SU-DHL-6 (cell line): ENCODE data around the gene NKAPL.

Source experiments
- H2AFZ ChIP-seq: fragments of 200-600 bp; sonication (generic); 2 replicates; pipeline ENCODE4 v1.6.1; 2014; ENCODE audit warnings: low read depth, mild to moderate bottlenecking, moderate library complexity, mixed read lengths, antibody characterized with exemption, low read length; ENCODE audit not compliant: severe bottlenecking
- H3F3A ChIP-seq: fragments of 200-600 bp; shearing (Covaris generic); 2 replicates; pipeline ENCODE4 v1.6.0; 2016; ENCODE audit warnings: antibody characterized with exemption, mild to moderate bottlenecking; ENCODE audit not compliant: insufficient read depth
- H3K27ac ChIP-seq: fragments of 200-600 bp; sonication (generic); 2 replicates; pipeline ENCODE4 v1.5.1; 2016; ENCODE audit warnings: low read depth, mild to moderate bottlenecking, low read length, moderate library complexity, mixed read lengths
- H3K27me3 ChIP-seq: fragments of 200-600 bp; sonication (generic), shearing (Covaris generic); 2 replicates; pipeline ENCODE4 v1.6.0; 2014; ENCODE audit warnings: mild to moderate bottlenecking, low read length
- H3K36me3 ChIP-seq: fragments of 200-600 bp; sonication (generic); 2 replicates; pipeline ENCODE4 v1.6.1; 2014; ENCODE audit warnings: mild to moderate bottlenecking, low read length, mixed read lengths
- H3K4me2 ChIP-seq: fragments of 300-600, 200-600 bp; shearing (Covaris generic), sonication (generic); 2 replicates; pipeline ENCODE4 v1.6.0; 2014; ENCODE audit warnings: low read length, low read depth, mild to moderate bottlenecking; ENCODE audit not compliant: poor library complexity, severe bottlenecking
- H3K4me3 ChIP-seq: fragments of 200-600 bp; sonication (generic); 2 replicates; pipeline ENCODE4 v1.5.1; 2014; ENCODE audit warnings: antibody characterized with exemption, low read length, mild to moderate bottlenecking, mixed read lengths; ENCODE audit not compliant: insufficient read depth, poor library complexity, severe bottlenecking
- H3K79me2 ChIP-seq: fragments of 200-600 bp; sonication (generic); 2 replicates; pipeline ENCODE4 v1.6.1; 2014; ENCODE audit warnings: mild to moderate bottlenecking, low read length, moderate library complexity; ENCODE audit not compliant: insufficient read depth
- H3K9ac ChIP-seq: fragments of 200-600 bp; sonication (generic); 2 replicates; pipeline ENCODE4 v1.7.0; 2014; ENCODE audit warnings: mild to moderate bottlenecking, low read length
- H3K9me2 ChIP-seq: fragments of 200-600 bp; sonication (generic); replicated peaks from 2 replicates; pipeline ENCODE4 v1.6.1; 2014; ENCODE audit warnings: low read length; ENCODE audit not compliant: insufficient read depth
- H3K9me3 ChIP-seq: fragments of 200-600 bp; sonication (generic); 2 replicates; pipeline ENCODE4 v1.6.1; 2014; ENCODE audit warnings: low read length, mixed read lengths; ENCODE audit not compliant: insufficient read depth
- H4K20me1 ChIP-seq: fragments of 200-600 bp; sonication (generic); 2 replicates; pipeline ENCODE4 v1.6.1; 2014; ENCODE audit warnings: low read depth, mild to moderate bottlenecking, antibody characterized with exemption, low read length, moderate library complexity, mixed read lengths
- EZH2phosphoT487 ChIP-seq: fragments of 200-600 bp; sonication (generic), shearing (Covaris generic); conservative IDR thresholded peaks from 2 replicates; pipeline ENCODE4 v1.6.1; 2018; ENCODE audit warnings: mild to moderate bottlenecking, antibody characterized with exemption, low read length, moderate library complexity, mixed read lengths
- TF ChIP-seq, protein P1 (sequence below): fragments of 200-600 bp; sonication (generic); IDR thresholded peaks from one replicate; pipeline ENCODE4 v1.5.1; 2017; ENCODE audit warnings: antibody characterized with exemption, mild to moderate bottlenecking, low read length, moderate library complexity; ENCODE audit not compliant: insufficient read depth, poor library complexity, severe bottlenecking

NKAPL gene

DNA sequence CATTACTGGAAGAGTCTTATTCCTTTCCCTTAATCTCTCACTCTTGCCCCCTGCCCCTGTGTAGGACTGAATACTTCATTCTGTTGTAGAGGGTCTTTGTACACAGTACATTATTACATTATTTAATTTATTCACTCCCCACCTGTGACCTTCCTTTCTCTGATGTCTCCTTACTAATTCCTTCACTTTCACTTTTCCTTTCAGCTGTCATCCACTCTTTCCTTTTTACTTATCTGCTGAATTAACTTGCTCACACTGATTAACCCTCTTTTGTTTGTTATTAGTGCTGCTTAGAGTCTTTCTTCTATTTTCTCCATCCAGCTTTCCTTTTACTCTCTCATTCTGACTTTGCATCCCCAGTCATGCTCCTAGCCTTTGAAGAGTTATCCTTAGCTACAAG, 15.8 kb downstream of the NKAPL start:
- Histone ChIP-seq H4K20me1 (no peaks in the 10 kb centered on the region), H3K27ac (no peak overlapping the region), H3F3A (no peaks in the 10 kb centered on the region), H3K27me3 (no peaks in the 10 kb centered on the region), H3K4me3 (no peak overlapping the region), H3K36me3 (no peaks in the 10 kb centered on the region), H3K9me3 (no peaks in the 10 kb centered on the region), H3K9ac (no peak overlapping the region), H2AFZ (no peak overlapping the region), H3K9me2 (no peaks in the 10 kb centered on the region), H3K4me2 (no peak overlapping the region), H3K79me2 (no peaks in the 10 kb centered on the region)
- TF ChIP-seq, protein P1, sequence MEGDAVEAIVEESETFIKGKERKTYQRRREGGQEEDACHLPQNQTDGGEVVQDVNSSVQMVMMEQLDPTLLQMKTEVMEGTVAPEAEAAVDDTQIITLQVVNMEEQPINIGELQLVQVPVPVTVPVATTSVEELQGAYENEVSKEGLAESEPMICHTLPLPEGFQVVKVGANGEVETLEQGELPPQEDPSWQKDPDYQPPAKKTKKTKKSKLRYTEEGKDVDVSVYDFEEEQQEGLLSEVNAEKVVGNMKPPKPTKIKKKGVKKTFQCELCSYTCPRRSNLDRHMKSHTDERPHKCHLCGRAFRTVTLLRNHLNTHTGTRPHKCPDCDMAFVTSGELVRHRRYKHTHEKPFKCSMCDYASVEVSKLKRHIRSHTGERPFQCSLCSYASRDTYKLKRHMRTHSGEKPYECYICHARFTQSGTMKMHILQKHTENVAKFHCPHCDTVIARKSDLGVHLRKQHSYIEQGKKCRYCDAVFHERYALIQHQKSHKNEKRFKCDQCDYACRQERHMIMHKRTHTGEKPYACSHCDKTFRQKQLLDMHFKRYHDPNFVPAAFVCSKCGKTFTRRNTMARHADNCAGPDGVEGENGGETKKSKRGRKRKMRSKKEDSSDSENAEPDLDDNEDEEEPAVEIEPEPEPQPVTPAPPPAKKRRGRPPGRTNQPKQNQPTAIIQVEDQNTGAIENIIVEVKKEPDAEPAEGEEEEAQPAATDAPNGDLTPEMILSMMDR, result no peak
- no peak for TF ChIP-seq EZH2phosphoT487

DNA sequence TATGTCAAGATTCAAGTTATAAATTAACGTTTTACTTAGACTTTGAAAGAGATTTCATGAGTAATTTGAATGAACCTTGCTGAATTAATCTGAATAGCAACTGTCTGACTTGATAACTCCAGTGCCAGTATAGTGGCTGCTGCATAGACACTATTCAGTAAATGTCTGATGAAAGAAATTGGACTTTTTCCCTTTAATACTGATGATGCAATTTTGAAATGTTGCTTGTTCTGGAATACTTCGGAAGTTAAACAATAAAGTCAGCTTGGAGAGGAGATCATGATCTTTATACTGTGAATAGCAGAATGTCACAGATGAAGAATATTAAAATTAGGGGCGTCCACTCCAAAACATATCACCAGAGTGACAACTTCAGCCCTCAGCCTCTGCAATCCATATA, 18.6 kb downstream of the NKAPL start:
- no peak overlapping the region for H3K9ac ChIP-seq
- H3K27ac ChIP-seq, result no peak overlapping the region
- no peaks in the 10 kb centered on the region for H3K79me2 ChIP-seq
- no peaks in the 10 kb centered on the region for H3F3A ChIP-seq
- no peaks in the 10 kb centered on the region for H3K9me2 ChIP-seq
- H3K4me2 ChIP-seq, result no peak overlapping the region
- no peaks in the 10 kb centered on the region for H4K20me1 ChIP-seq
- no peak overlapping the region for H3K4me3 ChIP-seq
- H2AFZ ChIP-seq, result no peak overlapping the region
- TF ChIP-seq EZH2phosphoT487, result no peak
- TF ChIP-seq, protein P1, result no peak
- no peaks in the 10 kb centered on the region for H3K9me3 ChIP-seq
- H3K36me3 ChIP-seq, result no peaks in the 10 kb centered on the region
- no peaks in the 10 kb centered on the region for H3K27me3 ChIP-seq

DNA sequence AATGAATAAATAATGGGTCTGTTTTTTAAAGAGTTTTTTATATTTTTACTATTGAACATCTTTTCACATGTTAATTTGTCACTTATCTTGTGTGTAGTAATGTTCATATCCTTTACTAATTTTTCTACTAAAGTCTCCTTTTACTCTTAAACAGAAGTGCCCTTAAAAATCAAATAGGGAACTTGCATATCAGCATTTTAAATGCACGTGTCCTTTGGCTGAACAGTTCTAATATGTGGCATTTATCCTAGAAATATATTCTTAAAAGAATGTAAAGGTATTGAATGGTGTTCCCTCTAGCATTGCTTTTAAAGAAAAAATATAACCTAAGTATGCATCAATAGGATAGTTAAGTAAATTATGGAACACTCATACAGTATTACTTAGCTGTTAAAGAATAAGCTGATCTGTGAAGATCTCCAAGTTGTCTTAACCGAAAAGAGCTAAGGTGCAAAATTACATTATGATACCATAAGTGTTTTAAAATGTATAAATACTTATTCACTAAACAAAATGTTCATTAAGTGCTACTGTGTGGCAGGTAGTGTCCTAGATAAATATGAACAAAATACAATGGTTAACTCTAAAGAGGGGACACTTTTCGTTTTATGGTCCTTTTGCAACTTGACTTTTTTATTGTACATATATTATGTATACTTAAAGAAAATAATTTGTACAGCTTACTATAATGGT, 21.6 kb downstream of the NKAPL start:
- H3K9me3 ChIP-seq, result no peaks in the 10 kb centered on the region
- H2AFZ ChIP-seq, result peak overlapping the region; percentile 81
- TF ChIP-seq EZH2phosphoT487, result no peak
- TF ChIP-seq, protein P1, result no peak
- peak overlapping the region; percentile 87 for H3K4me2 ChIP-seq
- H3K9me2 ChIP-seq, result no peaks in the 10 kb centered on the region
- no peaks in the 10 kb centered on the region for H3K79me2 ChIP-seq
- no peaks in the 10 kb centered on the region for H3K27me3 ChIP-seq
- no peaks in the 10 kb centered on the region for H3K36me3 ChIP-seq
- peak overlapping the region; percentile 61 for H3K9ac ChIP-seq
- peak overlapping the region; percentile 64 for H3K4me3 ChIP-seq
- no peaks in the 10 kb centered on the region for H4K20me1 ChIP-seq
- H3F3A ChIP-seq, result no peaks in the 10 kb centered on the region
- H3K27ac ChIP-seq, result no peak overlapping the region
